Activated naive CD8-positive, alpha-beta T cell treated with anti-CD3 and anti-CD28 coated beads for 36 hours (primary cell): ENCODE data around the gene GDPD4. TPM values are rescaled to one million over a fixed set of nuclear protein-coding genes. Genes with fewer than 3 reads are reported as not detected.

ENCODE experiments used
- DNase-seq: peaks from one replicate; pipeline ENCODE4 v3.0.0; 2021
- H3K27ac Mint-ChIP-seq: one replicate; pipeline ENCODE4 v1.8.0; 2022; ENCODE audit warnings: mild to moderate bottlenecking, moderate library complexity, mixed read lengths
- H3K27me3 Mint-ChIP-seq: one replicate; pipeline ENCODE4 v1.8.0; 2022; ENCODE audit warnings: mild to moderate bottlenecking, mixed read lengths
- H3K36me3 Mint-ChIP-seq: one replicate; pipeline ENCODE4 v1.8.0; 2021; ENCODE audit warnings: mild to moderate bottlenecking, mixed read lengths
- H3K4me1 Mint-ChIP-seq: one replicate; pipeline ENCODE4 v1.8.0; 2021; ENCODE audit warnings: mixed read lengths
- H3K4me3 Mint-ChIP-seq: one replicate; pipeline ENCODE4 v1.8.0; 2022; ENCODE audit warnings: mild to moderate bottlenecking, moderate library complexity, mixed read lengths
- H3K9me3 Mint-ChIP-seq: one replicate; pipeline ENCODE4 v1.8.0; 2022; ENCODE audit warnings: mixed read lengths
- total RNA-seq, 2 experiments: library from RNA; stranded (reverse); gene quantifications; one replicate each; pipeline ENCODE4 v1.2.3, GENCODE V29; 2021

GDPD4 gene
- total RNA-seq, 2 experiments from 2014 or later, result not detected

- Mint-ChIP-seq H3K9me3 (no peaks in the 10 kb centered on the region), H3K27ac (no peak overlapping the region), H3K27me3 (no peaks in the 10 kb centered on the region), H3K4me1 (no peaks in the 10 kb centered on the region), H3K36me3 (no peaks in the 10 kb centered on the region), H3K4me3 (no peak overlapping the region)
- peak; percentile 36 for DNase-seq
Observed at GRCh38 chr11:77198440-77198849, 103.0 kb downstream of the GDPD4 start.

DNA sequence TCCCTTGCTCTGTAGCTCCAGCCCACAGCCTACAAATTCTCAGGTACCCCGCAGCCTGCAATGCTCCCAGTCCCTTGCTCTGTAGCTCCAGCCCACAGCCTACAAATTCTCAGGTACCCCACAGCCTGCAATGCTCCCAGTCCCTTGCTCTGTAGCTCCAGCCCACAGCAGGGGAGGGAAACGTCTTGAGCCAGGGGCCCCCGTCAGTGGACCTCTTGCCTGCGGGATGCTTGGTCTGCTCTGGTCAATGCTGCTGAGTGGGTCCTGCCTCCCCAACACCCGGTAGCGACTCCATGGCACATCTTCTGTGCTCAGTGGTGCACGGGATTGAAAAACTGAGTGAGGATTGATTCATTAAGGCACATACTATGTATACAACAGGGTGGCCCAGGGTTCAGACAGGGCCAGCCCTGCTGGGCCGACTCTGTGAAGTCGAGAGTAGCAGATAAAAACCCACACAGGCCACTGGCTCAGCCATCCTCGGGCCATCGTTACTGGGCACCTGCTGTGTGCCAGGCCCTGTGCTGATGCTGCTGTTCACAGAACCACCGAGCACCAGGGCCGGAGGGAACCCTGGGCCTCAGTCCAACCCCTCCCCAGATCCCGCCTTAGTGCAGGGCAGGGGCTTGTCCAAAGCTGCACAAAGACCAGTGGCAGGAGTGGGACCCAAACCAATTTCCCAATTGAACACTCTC is 103.7 kb downstream of the GDPD4 start:
- H3K27me3 Mint-ChIP-seq, result no peaks in the 10 kb centered on the region
- H3K9me3 Mint-ChIP-seq, result no peaks in the 10 kb centered on the region
- H3K27ac Mint-ChIP-seq, result no peak overlapping the region
- no peak for DNase-seq
- H3K4me1 Mint-ChIP-seq, result no peaks in the 10 kb centered on the region
- H3K4me3 Mint-ChIP-seq, result no peak overlapping the region
- no peaks in the 10 kb centered on the region for H3K36me3 Mint-ChIP-seq

- H3K9me3 Mint-ChIP-seq, result no peaks in the 10 kb centered on the region
- no peak overlapping the region for H3K27ac Mint-ChIP-seq
- no peak overlapping the region for H3K4me3 Mint-ChIP-seq
- DNase-seq, result no peak
- H3K36me3 Mint-ChIP-seq, result no peaks in the 10 kb centered on the region
- H3K27me3 Mint-ChIP-seq, result no peaks in the 10 kb centered on the region
- H3K4me1 Mint-ChIP-seq, result no peaks in the 10 kb centered on the region
Observed at GRCh38 chr11:77196961-77197360, 104.5 kb downstream of the GDPD4 start.

- H3K36me3 Mint-ChIP-seq, result no peaks in the 10 kb centered on the region
- no peak overlapping the region for H3K4me3 Mint-ChIP-seq
- H3K27me3 Mint-ChIP-seq, result no peaks in the 10 kb centered on the region
- H3K9me3 Mint-ChIP-seq, result no peaks in the 10 kb centered on the region
- no peak for DNase-seq
- H3K4me1 Mint-ChIP-seq, result no peaks in the 10 kb centered on the region
- no peak overlapping the region for H3K27ac Mint-ChIP-seq
Observed at GRCh38 chr11:77195071-77195755, 106.3 kb downstream of the GDPD4 start.

DNA sequence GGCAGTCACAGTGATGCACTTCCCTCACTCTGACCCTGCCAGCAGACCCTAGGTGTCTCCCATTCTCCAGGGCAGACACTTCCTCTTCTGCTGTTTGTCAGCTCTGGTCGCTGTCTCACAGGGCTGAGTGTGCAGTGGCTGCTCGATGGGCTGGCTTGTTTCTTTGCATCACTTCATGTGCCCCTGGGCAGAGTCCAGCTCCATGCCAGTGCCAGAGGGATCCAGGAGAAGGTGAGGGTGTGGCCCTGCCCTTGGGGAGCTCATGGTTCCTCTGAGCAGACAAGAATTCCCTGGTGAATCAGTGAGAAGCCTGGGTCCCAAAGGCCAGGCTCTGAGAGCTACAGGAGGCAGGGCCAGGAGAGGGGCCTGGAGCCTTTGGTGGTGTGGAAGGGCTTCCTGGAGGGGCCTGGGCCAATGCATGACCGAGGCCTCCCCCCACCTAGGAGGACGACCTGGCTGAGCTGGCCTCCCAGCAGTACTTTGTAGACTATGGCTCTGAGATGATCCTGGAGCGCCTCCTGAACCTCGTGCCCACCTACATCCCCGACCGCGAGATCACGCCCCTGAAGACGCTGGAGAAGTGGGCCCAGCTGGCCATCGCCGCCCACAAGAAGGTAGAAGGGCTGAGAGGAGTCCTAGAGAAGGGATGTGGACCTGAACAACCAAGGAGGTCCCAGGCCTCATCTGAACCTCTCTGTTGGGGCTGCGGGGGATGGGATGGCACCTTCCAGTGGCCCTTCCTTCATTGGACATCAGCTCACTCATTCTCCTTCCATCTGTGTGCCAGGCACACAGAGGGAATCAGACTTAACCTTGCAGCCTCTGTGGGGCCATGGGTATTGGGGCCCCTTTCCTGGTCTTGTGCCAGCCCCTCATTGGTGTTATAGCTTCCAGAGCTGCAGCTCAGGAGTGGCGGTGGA is 107.3 kb downstream of the GDPD4 start:
- H3K27ac Mint-ChIP-seq, result no peak overlapping the region
- H3K36me3 Mint-ChIP-seq, result no peaks in the 10 kb centered on the region

GRCh38 chr11:77193167-77193566 is 108.3 kb downstream of the GDPD4 start:
- no peak for DNase-seq
- H3K36me3 Mint-ChIP-seq, result no peaks in the 10 kb centered on the region
- no peak overlapping the region for H3K4me3 Mint-ChIP-seq
- no peaks in the 10 kb centered on the region for H3K4me1 Mint-ChIP-seq
- H3K27ac Mint-ChIP-seq, result no peak overlapping the region
- no peaks in the 10 kb centered on the region for H3K27me3 Mint-ChIP-seq
- H3K9me3 Mint-ChIP-seq, result no peaks in the 10 kb centered on the region

More for the DNA sequence above, 107.3 kb downstream of the GDPD4 start:
- Mint-ChIP-seq H3K9me3 (no peaks in the 10 kb centered on the region), H3K27me3 (no peaks in the 10 kb centered on the region), H3K4me1 (no peaks in the 10 kb centered on the region), H3K4me3 (no peak overlapping the region)
- DNase-seq, result no peak

DNA sequence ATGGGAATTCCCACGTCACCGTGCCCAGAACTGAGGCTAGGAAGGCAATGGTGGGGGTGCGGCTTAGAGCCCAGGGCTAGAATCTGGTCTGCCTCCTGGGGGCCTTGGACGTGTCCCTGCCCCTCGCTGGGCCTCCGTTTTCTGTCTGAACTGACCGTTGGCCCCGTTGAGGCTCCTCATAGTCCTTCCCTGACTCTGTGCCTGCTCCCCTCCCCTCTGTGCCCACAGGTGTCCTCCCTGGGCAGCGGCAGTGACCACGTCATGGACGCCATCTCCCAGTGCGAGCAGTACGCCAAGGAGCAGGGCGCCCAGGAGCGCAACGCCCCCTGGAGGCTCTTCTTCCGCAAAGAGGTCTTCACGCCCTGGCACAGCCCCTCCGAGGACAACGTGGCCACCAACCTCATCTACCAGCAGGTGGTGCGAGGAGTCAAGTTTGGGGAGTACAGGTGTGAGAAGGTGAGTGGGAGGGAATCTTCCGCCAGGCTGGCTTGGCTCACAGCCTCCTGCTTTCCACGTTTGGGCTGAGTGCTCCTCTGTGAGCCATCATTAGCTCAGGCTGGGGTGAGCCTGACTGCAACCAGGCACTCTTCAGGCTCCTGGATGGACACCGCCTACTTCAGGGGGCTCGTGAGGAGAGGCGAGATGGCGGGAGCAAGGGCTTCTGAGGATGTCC is 109.5 kb downstream of the GDPD4 start:
- Mint-ChIP-seq H3K27ac (no peak overlapping the region), H3K9me3 (no peaks in the 10 kb centered on the region), H3K27me3 (no peaks in the 10 kb centered on the region), H3K4me1 (no peaks in the 10 kb centered on the region), H3K4me3 (peak overlapping the region; percentile 9), H3K36me3 (no peaks in the 10 kb centered on the region)
- peak; percentile 80 for DNase-seq

DNA sequence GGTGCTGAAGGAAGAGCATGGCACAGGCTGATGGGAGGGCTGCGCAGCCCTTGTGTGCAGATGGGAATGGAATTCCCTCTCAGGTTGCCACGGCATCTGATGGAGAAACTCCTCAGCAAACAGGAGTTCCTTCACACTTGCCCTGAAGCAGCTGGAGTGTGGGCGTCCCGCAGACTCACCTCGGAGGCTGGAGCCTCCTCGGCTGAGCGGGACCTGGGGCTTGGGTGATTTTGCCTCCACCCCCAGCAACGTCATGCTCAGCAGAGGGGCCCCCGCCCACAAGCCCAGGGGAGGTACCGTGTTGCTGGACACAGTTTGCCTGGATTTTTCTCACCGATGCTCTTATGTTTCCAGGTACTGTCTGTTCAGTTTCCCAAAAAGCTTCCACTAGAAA is 110.1 kb downstream of the GDPD4 start:
- no peak overlapping the region for H3K27ac Mint-ChIP-seq
- no peak overlapping the region for H3K4me3 Mint-ChIP-seq
- no peaks in the 10 kb centered on the region for H3K36me3 Mint-ChIP-seq
- H3K27me3 Mint-ChIP-seq, result no peaks in the 10 kb centered on the region
- no peak for DNase-seq
- H3K9me3 Mint-ChIP-seq, result no peaks in the 10 kb centered on the region
- no peaks in the 10 kb centered on the region for H3K4me1 Mint-ChIP-seq

DNA sequence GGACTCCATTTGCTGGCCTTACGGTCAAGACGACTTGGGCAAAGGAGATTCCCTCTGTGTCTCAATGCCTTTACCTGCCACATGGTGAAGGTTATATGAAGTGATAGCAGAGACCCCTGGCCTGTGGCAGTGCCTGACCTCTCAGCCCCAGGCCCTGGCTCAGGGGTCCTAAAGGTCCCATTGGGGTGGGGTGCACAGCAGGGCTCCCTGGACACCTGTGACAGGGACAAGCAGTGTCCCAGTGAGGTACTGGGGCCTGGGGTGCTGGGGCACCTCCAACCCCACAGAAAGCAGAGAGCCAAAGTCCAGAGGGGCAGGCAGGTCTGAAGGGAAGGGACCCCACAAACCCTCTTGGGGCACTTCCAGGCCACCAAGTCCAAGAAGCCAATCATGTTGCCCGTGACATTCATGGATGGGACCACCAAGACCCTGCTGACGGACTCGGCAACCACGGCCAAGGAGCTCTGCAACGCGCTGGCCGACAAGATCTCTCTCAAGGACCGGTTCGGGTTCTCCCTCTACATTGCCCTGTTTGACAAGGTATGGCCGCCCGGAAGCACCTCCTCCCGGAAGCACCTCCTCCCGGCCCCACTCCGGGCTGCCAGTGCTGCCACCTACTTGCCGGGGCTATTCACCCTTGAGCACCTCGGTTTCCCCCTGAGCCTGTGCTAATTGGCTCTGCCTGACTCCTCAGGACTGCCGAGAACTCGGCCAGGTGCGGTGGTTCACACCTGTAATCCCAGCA is 111.0 kb downstream of the GDPD4 start:
- H3K27me3 Mint-ChIP-seq, result no peaks in the 10 kb centered on the region
- H3K27ac Mint-ChIP-seq, result no peak overlapping the region
- H3K9me3 Mint-ChIP-seq, result no peaks in the 10 kb centered on the region
- no peak overlapping the region for H3K4me3 Mint-ChIP-seq
- no peaks in the 10 kb centered on the region for H3K36me3 Mint-ChIP-seq
- DNase-seq, result no peak
- H3K4me1 Mint-ChIP-seq, result no peaks in the 10 kb centered on the region

DNA sequence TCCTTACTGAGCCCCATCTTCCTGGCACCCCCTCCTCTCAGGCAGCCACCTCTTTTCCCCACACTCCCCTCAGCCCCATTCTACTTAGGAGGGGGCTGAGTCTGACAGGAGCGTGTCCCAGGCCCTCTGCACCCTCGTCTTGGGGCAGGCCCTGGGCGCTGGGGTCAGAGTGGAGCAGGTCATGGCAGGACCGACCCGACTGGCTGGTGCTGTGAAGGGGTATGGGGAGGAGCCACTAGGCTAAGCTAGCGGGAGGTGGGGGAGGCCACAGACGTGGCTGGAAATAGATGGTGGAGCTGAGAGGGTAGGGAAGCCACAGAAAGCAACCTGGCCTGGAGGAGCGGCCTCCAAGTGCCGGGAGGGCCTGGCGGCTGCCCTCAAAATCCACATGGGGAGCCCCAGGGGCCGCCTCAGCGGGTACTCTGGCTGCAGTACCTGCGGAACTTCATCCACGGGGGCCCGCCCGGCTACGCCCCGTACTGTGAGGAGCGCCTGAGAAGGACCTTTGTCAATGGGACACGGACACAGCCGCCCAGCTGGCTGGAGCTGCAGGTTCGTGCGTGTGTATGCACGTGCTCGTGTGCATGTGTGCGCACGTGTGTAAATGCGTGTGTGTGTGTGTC is 111.8 kb downstream of the GDPD4 start:
- H3K4me1 Mint-ChIP-seq, result no peaks in the 10 kb centered on the region
- no peak overlapping the region for H3K27ac Mint-ChIP-seq
- no peak overlapping the region for H3K4me3 Mint-ChIP-seq
- no peaks in the 10 kb centered on the region for H3K36me3 Mint-ChIP-seq
- H3K27me3 Mint-ChIP-seq, result no peaks in the 10 kb centered on the region
- no peak for DNase-seq
- no peaks in the 10 kb centered on the region for H3K9me3 Mint-ChIP-seq

- Mint-ChIP-seq H3K27me3 (no peaks in the 10 kb centered on the region), H3K4me3 (no peak overlapping the region), H3K27ac (no peak overlapping the region), H3K4me1 (no peaks in the 10 kb centered on the region), H3K36me3 (no peaks in the 10 kb centered on the region), H3K9me3 (no peaks in the 10 kb centered on the region)
- no peak for DNase-seq
Observed at GRCh38 chr11:77188633-77189491, 112.6 kb downstream of the GDPD4 start.

GRCh38 chr11:77187776-77188632 is 113.5 kb downstream of the GDPD4 start:
- Mint-ChIP-seq H3K4me3 (no peak overlapping the region), H3K36me3 (no peaks in the 10 kb centered on the region), H3K27ac (no peak overlapping the region), H3K4me1 (no peaks in the 10 kb centered on the region), H3K9me3 (no peaks in the 10 kb centered on the region), H3K27me3 (no peaks in the 10 kb centered on the region)
- DNase-seq, result peak; percentile 62
